Testis (tissue), 3 donors: Measurements from ENCODE around the gene PITPNM3. TPM values are rescaled to one million over a fixed set of nuclear protein-coding genes. Genes with fewer than 3 reads are reported as not detected.

ENCODE experiments used
- DNase-seq: peaks from one replicate; pipeline ENCODE4 v3.0.0-alpha.2; 2019
- H3K27ac ChIP-seq, 2 donors: fragments of 200-600 bp; sonication (generic); one replicate each; pipeline ENCODE4 v1.5.1; 2019
- H3K27me3 ChIP-seq: fragments of 200-600 bp; sonication (generic); one replicate; pipeline ENCODE4 v1.5.1; 2019
- H3K36me3 ChIP-seq: fragments of 200-600 bp; sonication (generic); one replicate; pipeline ENCODE4 v1.5.1; 2017; ENCODE audit warnings: low read depth; ENCODE audit errors: missing control alignments
- H3K4me1 ChIP-seq: fragments of 200-600 bp; sonication (generic); one replicate; pipeline ENCODE4 v1.5.1; 2019
- H3K4me3 ChIP-seq, 2 donors: fragments of 200-600 bp; sonication (generic); one replicate each; pipeline ENCODE4 v1.5.1; 2017 to 2019
- H3K9me3 ChIP-seq: fragments of 200-600 bp; sonication (generic); one replicate; pipeline ENCODE4 v1.5.1; 2017
- CTCF ChIP-seq, 3 experiments: fragments of 450-650 bp in 2 of 3; fragments of 200-600 bp in 1 of 3; sonication (generic) in 1 of 3; IDR thresholded peaks; one replicate each; pipeline ENCODE4 v1.5.1; 2016 to 2019; ENCODE audit warnings: antibody characterized with exemption in 3 of 3, mild to moderate bottlenecking in 2 of 3, moderate library complexity in 1 of 3
- POLR2A ChIP-seq: fragments of 450-650 bp; IDR thresholded peaks from one replicate; pipeline ENCODE4 v1.6.1; 2017; ENCODE audit warnings: antibody characterized with exemption, mild to moderate bottlenecking, moderate library complexity
- WGBS, 2 donors: methylation state at CpG; one replicate each; pipeline ENCODE4 v1.1.5; 2018; 5-methylcytosine and 5-hydroxymethylcytosine counted together
- intact Hi-C: fragments of 100-400 bp; cut with DNase I; formaldehyde crosslinking; loops from one replicate; pipeline ENCODE4 v1.15.1; 2023; ENCODE audit warnings: low total_unique reads
- polyA plus RNA-seq: library from polyadenylated mRNA; stranded (reverse); fragments of 350-450 nt; fragmentation: Illumina TruSeq; extraction: RNeasy Lipid Tissue Mini Kit (QIAGEN cat#74804); gene quantifications from one replicate; pipeline ENCODE4 v1.2.3, GENCODE V29; 2014; ENCODE audit warnings: low read depth, low replicate concordance; ENCODE audit not compliant: insufficient read depth
- total RNA-seq, 2 donors: library from RNA; depleted of rRNA; stranded (reverse); fragments of >200 nt; gene quantifications; one replicate each; pipeline ENCODE4 v1.2.3, GENCODE V29; 2016

Gene PITPNM3
- total and polyA plus RNA-seq, 3 donors from 2014 or later = 6.3 to 7.3 (median 6.7) TPM

- Histone ChIP-seq H3K27ac (no peak overlapping the region), H3K36me3 (no peaks in the 10 kb centered on the region), H3K27me3 (no peaks in the 10 kb centered on the region), H3K4me1 (peaks cover 11% of the 10 kb centered on the region), H3K9me3 (no peaks in the 10 kb centered on the region), H3K4me3 (no peak overlapping the region)
- 84 to 93% methylated on average over 9 to 10 of the region's 10 CpGs for WGBS, 2 donors
- TF ChIP-seq POLR2A = no peak
- no peak for TF ChIP-seq CTCF (IDR thresholded peaks at IDR 0.05)
- intact Hi-C loops = no loop called here
- no peak for DNase-seq
Observed at GRCh38 chr17:6498901-6499540, 57.3 kb downstream of the PITPNM3 start.

- no peak for DNase-seq
- peaks cover 11% of the 10 kb centered on the region for H3K4me1 ChIP-seq
- no peaks in the 10 kb centered on the region for H3K27me3 ChIP-seq
- intact Hi-C loops = no loop called here
- H3K27ac ChIP-seq = no peak overlapping the region
- no peak overlapping the region for H3K4me3 ChIP-seq
- WGBS, 2 donors = 88% methylated on average over 7 of the region's 7 CpGs
- no peaks in the 10 kb centered on the region for H3K36me3 ChIP-seq
- TF ChIP-seq POLR2A = no peak
- no peak for TF ChIP-seq CTCF (IDR thresholded peaks at IDR 0.05)
- no peaks in the 10 kb centered on the region for H3K9me3 ChIP-seq
Observed at GRCh38 chr17:6498356-6498755, 58.0 kb downstream of the PITPNM3 start.

- no peaks in the 10 kb centered on the region for H3K27me3 ChIP-seq
- H3K4me1 ChIP-seq = peaks cover 16% of the 10 kb centered on the region
- no peak overlapping the region for H3K4me3 ChIP-seq
- DNase-seq = no peak
- H3K36me3 ChIP-seq = no peaks in the 10 kb centered on the region
- intact Hi-C loops = no loop called here
- TF ChIP-seq POLR2A = no peak
- no peak for TF ChIP-seq CTCF (IDR thresholded peaks at IDR 0.05)
- 73% methylated on average over 17 of the region's 17 CpGs; no CpG with 5 or more reads in 1 of the 2 donors for WGBS, 2 donors
- no peak overlapping the region for H3K27ac ChIP-seq
- no peaks in the 10 kb centered on the region for H3K9me3 ChIP-seq
Observed at GRCh38 chr17:6497496-6498221, 58.7 kb downstream of the PITPNM3 start.

GRCh38 chr17:6496640-6497441, 59.5 kb downstream of the PITPNM3 start:
- Histone ChIP-seq H3K36me3 (no peaks in the 10 kb centered on the region), H3K27ac (no peak overlapping the region), H3K4me3 (no peak overlapping the region), H3K27me3 (no peaks in the 10 kb centered on the region), H3K9me3 (no peaks in the 10 kb centered on the region), H3K4me1 (peaks cover 16% of the 10 kb centered on the region)
- WGBS, 2 donors = 60 to 61% methylated on average over 12 to 15 of the region's 15 CpGs
- TF ChIP-seq CTCF (IDR thresholded peaks at IDR 0.05) (no peak), POLR2A (no peak)
- no peak for DNase-seq
- intact Hi-C loops = no loop called here
